ENCODE results near the gene WFDC6.

The WFDC6 gene

DNA sequence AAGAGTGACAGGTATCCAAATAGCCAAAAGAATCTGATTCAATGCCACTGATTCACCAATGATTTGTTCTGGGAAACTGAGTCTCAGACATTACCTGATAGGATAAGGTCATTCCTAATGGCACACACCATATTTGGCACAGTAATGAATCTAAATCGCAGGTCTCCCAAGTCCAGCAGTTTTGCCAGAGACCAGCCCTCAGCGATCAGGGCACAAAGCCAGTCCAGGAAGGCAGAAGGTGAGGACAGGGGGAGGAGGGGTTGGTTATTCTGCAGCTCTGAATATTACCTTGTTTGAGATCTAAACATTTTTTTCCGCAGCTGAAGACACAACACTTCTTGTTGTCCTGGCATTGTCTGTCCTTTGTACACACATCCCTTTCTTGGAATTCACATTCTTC is 6.1 kb upstream of the WFDC6 start:
- Histone ChIP-seq H3K9me3 (no peaks in the 10 kb centered on the region), H3K27ac (no peak overlapping the region), H3K4me1 (no peaks in the 10 kb centered on the region), H3K36me3 (no peaks in the 10 kb centered on the region), H3K27me3 (peaks cover 0 to 6% of the 10 kb centered on the region in 2 donors), H3K4me3 (no peak overlapping the region)
- TF ChIP-seq, protein P1, sequence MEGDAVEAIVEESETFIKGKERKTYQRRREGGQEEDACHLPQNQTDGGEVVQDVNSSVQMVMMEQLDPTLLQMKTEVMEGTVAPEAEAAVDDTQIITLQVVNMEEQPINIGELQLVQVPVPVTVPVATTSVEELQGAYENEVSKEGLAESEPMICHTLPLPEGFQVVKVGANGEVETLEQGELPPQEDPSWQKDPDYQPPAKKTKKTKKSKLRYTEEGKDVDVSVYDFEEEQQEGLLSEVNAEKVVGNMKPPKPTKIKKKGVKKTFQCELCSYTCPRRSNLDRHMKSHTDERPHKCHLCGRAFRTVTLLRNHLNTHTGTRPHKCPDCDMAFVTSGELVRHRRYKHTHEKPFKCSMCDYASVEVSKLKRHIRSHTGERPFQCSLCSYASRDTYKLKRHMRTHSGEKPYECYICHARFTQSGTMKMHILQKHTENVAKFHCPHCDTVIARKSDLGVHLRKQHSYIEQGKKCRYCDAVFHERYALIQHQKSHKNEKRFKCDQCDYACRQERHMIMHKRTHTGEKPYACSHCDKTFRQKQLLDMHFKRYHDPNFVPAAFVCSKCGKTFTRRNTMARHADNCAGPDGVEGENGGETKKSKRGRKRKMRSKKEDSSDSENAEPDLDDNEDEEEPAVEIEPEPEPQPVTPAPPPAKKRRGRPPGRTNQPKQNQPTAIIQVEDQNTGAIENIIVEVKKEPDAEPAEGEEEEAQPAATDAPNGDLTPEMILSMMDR (IDR thresholded peaks at IDR 0.05) = no peak
- DNase-seq = no peak
- intact Hi-C loops (cut with DNase I; ENCODE audit: low total_unique reads) = no loop called here

DNA sequence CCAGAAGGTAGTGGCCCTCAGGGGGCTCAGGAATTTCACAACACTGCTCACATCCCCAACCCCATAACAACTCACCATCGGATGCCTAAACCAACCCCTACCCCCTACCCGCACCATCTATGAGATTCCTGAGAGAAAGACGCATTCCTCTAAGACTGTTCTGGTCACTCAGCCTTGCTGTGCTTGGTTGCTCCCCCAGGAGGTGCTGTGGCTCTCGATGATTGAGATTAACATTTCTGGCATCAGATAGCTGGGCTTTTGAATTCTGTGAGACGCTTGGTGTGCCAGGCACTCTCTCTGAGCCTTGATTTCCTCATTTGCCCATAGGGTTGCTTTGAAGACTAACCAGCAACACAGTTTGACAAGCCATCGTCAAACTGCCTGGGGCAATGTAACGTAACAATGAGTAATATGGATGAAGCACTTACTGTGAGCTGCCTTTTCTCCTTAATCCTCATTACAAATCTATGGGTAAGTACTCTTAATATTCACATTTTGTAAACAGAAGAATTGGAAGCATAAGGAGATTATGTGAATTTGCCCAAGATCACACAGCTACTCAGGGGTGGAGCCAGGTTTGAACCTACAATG is 978 bp downstream of the WFDC6 start:
- H3K36me3 ChIP-seq = no peaks in the 10 kb centered on the region
- peaks cover 0 to 19% of the 10 kb centered on the region in 2 donors for H3K27me3 ChIP-seq
- H3K4me1 ChIP-seq = no peaks in the 10 kb centered on the region
- H3K27ac ChIP-seq = no peak overlapping the region
- TF ChIP-seq, protein P1 (IDR thresholded peaks at IDR 0.05) = no peak
- H3K9me3 ChIP-seq = no peaks in the 10 kb centered on the region
- no peak overlapping the region for H3K4me3 ChIP-seq
- intact Hi-C loops (cut with DNase I; ENCODE audit: low total_unique reads) = no loop called here
- no peak for DNase-seq

DNA sequence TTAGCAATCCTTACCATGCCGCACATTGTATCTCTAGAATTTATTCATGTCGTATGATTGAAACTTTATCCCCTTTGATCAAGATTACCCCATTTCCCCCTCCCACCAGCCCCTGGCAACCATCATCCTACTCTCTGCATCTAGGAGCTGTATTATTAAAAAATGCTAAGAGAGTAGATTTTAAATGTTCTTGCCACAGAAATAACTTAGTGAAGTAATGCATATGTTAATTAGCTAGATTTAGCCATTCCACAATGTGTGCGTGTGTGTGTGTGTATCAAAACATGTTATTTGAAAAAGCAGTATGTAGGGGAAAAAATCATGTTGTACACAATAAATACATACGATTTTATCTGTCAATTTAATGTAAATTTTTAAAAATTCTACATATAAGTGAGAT is 12.0 kb downstream of the WFDC6 start:
- intact Hi-C loops (cut with DNase I; ENCODE audit: low total_unique reads) = no loop called here
- no peak overlapping the region for H3K4me3 ChIP-seq
- H3K9me3 ChIP-seq = no peaks in the 10 kb centered on the region
- H3K4me1 ChIP-seq = no peaks in the 10 kb centered on the region
- H3K27ac ChIP-seq = no peak overlapping the region
- no peak for DNase-seq
- no peaks in the 10 kb centered on the region for H3K36me3 ChIP-seq
- H3K27me3 ChIP-seq = peaks cover 0 to 7% of the 10 kb centered on the region in 2 donors
- TF ChIP-seq, protein P1 (IDR thresholded peaks at IDR 0.05) = no peak

DNA sequence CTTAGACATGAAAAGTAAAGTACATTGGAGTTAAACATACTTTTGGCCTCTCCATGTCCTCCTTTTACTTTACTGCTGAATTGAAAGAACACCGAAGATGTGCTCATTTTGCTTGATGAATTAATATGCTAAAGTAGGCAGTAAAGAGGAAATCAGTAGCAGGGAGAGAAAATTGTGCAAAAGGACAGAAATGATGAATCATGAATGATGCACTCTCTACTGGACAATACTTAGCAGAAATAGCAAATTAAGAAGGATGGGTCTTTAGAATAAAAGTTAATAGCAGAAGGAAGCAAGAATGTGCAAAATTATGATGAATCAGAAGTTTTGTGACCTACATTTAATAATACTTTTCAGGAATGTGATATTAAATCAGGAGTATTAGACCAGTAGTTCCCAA is 15.5 kb downstream of the WFDC6 start:
- no peak overlapping the region for H3K4me3 ChIP-seq
- TF ChIP-seq, protein P1 (IDR thresholded peaks at IDR 0.05) = no peak
- peaks cover 0 to 9% of the 10 kb centered on the region in 2 donors for H3K27me3 ChIP-seq
- intact Hi-C loops (cut with DNase I; ENCODE audit: low total_unique reads) = no loop called here
- no peaks in the 10 kb centered on the region for H3K4me1 ChIP-seq
- H3K36me3 ChIP-seq = no peaks in the 10 kb centered on the region
- no peaks in the 10 kb centered on the region for H3K9me3 ChIP-seq
- H3K27ac ChIP-seq = no peak overlapping the region
- DNase-seq = no peak

DNA sequence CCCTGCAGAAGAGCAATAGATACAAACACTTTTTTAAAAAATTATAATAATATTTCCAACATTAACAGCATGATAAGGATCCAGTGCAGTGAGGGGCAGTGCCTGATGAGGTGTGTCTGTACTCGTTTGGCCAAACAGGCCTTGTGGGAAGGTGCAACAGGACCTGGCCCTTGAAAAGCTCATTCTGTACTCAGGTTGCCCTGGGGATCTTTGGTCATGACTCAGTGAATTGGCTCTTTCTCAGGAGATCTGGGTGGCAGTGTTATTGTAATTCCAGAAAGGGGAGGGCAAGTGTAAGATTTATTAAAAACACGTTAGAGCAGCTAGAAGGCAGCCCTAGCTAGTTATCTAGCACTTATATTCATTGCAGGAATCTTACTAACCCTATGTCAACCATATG is 21.0 kb downstream of the WFDC6 start:
- TF ChIP-seq, protein P1 (IDR thresholded peaks at IDR 0.05) = no peak
- DNase-seq = no peak

More for the DNA sequence above, 21.0 kb downstream of the WFDC6 start:
- intact Hi-C loops (cut with DNase I; ENCODE audit: low total_unique reads) = no loop called here
- Histone ChIP-seq H3K4me1 (no peaks in the 10 kb centered on the region), H3K4me3 (no peak overlapping the region), H3K36me3 (no peaks in the 10 kb centered on the region), H3K27me3 (peaks cover 0 to 2% of the 10 kb centered on the region in 2 donors), H3K9me3 (no peaks in the 10 kb centered on the region), H3K27ac (no peak overlapping the region)
